HG03108 (cell line): ENCODE measurements around the gene AGTR1.

Source experiments
- ATAC-seq: cut with Tn5 transposase; IDR thresholded peaks from one replicate; pipeline ENCODE4 v1.9.1; 2021; ENCODE audit warnings: moderate library complexity; ENCODE audit not compliant: unreplicated experiment

AGTR1 gene

GRCh38 chr3:148697306-148698189 lies at the start of gene AGTR1:
AGTR1 (plus strand) TSS chr3:148697903; CDS start chr3:148741036, 43,133 bp downstream.
- ATAC-seq: no peak

GRCh38 chr3:148648685-148649352 lies 48.9 kb upstream of the AGTR1 start:
- no peak for ATAC-seq

GRCh38 chr3:148651549-148651948 lies 46.2 kb upstream of the AGTR1 start:
- no peak for ATAC-seq

- ATAC-seq: no peak
Observed at GRCh38 chr3:148654433-148654832, 43.3 kb upstream of the AGTR1 start.

- no peak for ATAC-seq
Observed at GRCh38 chr3:148657470-148657869, 40.2 kb upstream of the AGTR1 start.

GRCh38 chr3:148659512-148659911 lies 38.2 kb upstream of the AGTR1 start:
- ATAC-seq: no peak

GRCh38 chr3:148680289-148680688 lies 17.4 kb upstream of the AGTR1 start:
- ATAC-seq: no peak

GRCh38 chr3:148681080-148681479 lies 16.6 kb upstream of the AGTR1 start:
- ATAC-seq: no peak

GRCh38 chr3:148682997-148683396 lies 14.7 kb upstream of the AGTR1 start:
- no peak for ATAC-seq

- no peak for ATAC-seq
Observed at GRCh38 chr3:148694116-148694515, 3.6 kb upstream of the AGTR1 start.

- no peak for ATAC-seq
Observed at GRCh38 chr3:148698190-148698810, 597 bp downstream of the AGTR1 start.

GRCh38 chr3:148705314-148705713 lies 7.6 kb downstream of the AGTR1 start:
- ATAC-seq: no peak

GRCh38 chr3:148707601-148708380 lies 10.1 kb downstream of the AGTR1 start:
- ATAC-seq: no peak

GRCh38 chr3:148708409-148708808 lies 10.7 kb downstream of the AGTR1 start:
- no peak for ATAC-seq

- ATAC-seq: no peak
Observed at GRCh38 chr3:148709560-148710253, 12.0 kb downstream of the AGTR1 start.

- no peak for ATAC-seq
Observed at GRCh38 chr3:148710665-148711064, 13.0 kb downstream of the AGTR1 start.

GRCh38 chr3:148711981-148712666 lies 14.4 kb downstream of the AGTR1 start:
- ATAC-seq: no peak

GRCh38 chr3:148714521-148714920 lies 16.8 kb downstream of the AGTR1 start:
- ATAC-seq: no peak

GRCh38 chr3:148716657-148717056 lies 19.0 kb downstream of the AGTR1 start:
- ATAC-seq: no peak
